Right ventricle myocardium inferior (tissue), 1 donor: ENCODE measurements around the gene WDR43. TPM values are rescaled to one million over a fixed set of nuclear protein-coding genes. Genes with fewer than 3 reads are reported as not detected.
"Not testable (repeated sequence)": the region's sequence is repeated elsewhere in the genome, so short reads cannot be mapped to it uniquely, and the experiment has no call there.

ENCODE experiments used
- ATAC-seq: fragments of 200-7000 bp; cut with Tn5 transposase; one replicate; pipeline ENCODE4 v1.9.1; 2020; ENCODE audit warnings: mild to moderate bottlenecking, moderate library complexity
- DNase-seq: peaks from one replicate; pipeline ENCODE4 v3.0.0; 2021; ENCODE audit errors: missing footprints
- intact Hi-C: fragments of 100-400 bp; cut with DNase I; formaldehyde crosslinking; loops from one replicate; pipeline ENCODE4 v1.11.0; 2022
- total RNA-seq: library from RNA; stranded (reverse); fragmentation: NEBNext Ultra II Directional; extraction: Animal tissue kit (Norgen Biotek cat#: 25700); gene quantifications from one replicate; pipeline ENCODE4 v1.2.1, GENCODE V29; 2021
- donor health status: DM: no; HTN: yes; CAD: no; lungs with severe emphysema.

Gene WDR43
- total RNA-seq, 1 donor from 2014 or later = 16.8 TPM

GRCh38 chr2:28952836-28953211 lies 58.4 kb downstream of the WDR43 start:
- ATAC-seq = no peak
- intact Hi-C loops = no loop called here
- no peak for DNase-seq

GRCh38 chr2:28955467-28955866 lies 61.0 kb downstream of the WDR43 start:
- intact Hi-C loops = loop anchor here (5.0 kb wide), 1 partner anchor 887 kb away; no protein-coding TSS in a partner anchor
- no peak for DNase-seq
- ATAC-seq = no peak

- intact Hi-C loops = loop anchor here (5.0 kb wide), 1 partner anchor 886 kb away; no protein-coding TSS in a partner anchor
- no peak for ATAC-seq
- DNase-seq = no peak
These were observed 62.0 kb downstream of the WDR43 start for GRCh38 chr2:28956415-28956826.

- no peak for DNase-seq
These were observed 62.4 kb downstream of the WDR43 start for GRCh38 chr2:28956890-28957289.

GRCh38 chr2:28958689-28959088 lies 64.2 kb downstream of the WDR43 start:
- intact Hi-C loops = loop anchor here (1.0 to 5.0 kb wide), 3 partner anchors 53 to 884 kb away; no protein-coding TSS in a partner anchor
- DNase-seq = no peak
- peak; percentile 93 for ATAC-seq

More at GRCh38 chr2:28956890-28957289, 62.4 kb downstream of the WDR43 start:
- intact Hi-C loops = loop anchor here (5.0 kb wide), 1 partner anchor 885 kb away; no protein-coding TSS in a partner anchor
- ATAC-seq = no peak

- DNase-seq = no peak
- intact Hi-C loops = no loop called here
- ATAC-seq = no peak
These were observed 65.9 kb downstream of the WDR43 start for GRCh38 chr2:28960401-28960800.

GRCh38 chr2:28962505-28962904 lies 68.0 kb downstream of the WDR43 start:
- intact Hi-C loops = no loop called here
- ATAC-seq (no peak), DNase-seq (no peak)

GRCh38 chr2:28970464-28971160 lies 76.1 kb downstream of the WDR43 start:
- intact Hi-C loops = no loop called here
- no peak for ATAC-seq

GRCh38 chr2:28972778-28973335 lies 78.4 kb downstream of the WDR43 start:
- intact Hi-C loops = no loop called here
- DNase-seq = no peak
- no peak for ATAC-seq

More at GRCh38 chr2:28970464-28971160, 76.1 kb downstream of the WDR43 start:
- no peak for DNase-seq

- ATAC-seq = no peak
- no peak for DNase-seq
- intact Hi-C loops = no loop called here
These were observed 79.8 kb downstream of the WDR43 start for GRCh38 chr2:28974252-28974651.

GRCh38 chr2:28975671-28976070 lies 81.2 kb downstream of the WDR43 start:
- DNase-seq = no peak
- no peak for ATAC-seq
- intact Hi-C loops = no loop called here

- intact Hi-C loops = no loop called here
- ATAC-seq (peak; percentile 38), DNase-seq (no peak)
These were observed 82.1 kb downstream of the WDR43 start for GRCh38 chr2:28976584-28976983.

GRCh38 chr2:28977176-28977875 lies 82.9 kb downstream of the WDR43 start:
- DNase-seq (no peak), ATAC-seq (no peak)
- intact Hi-C loops = no loop called here

GRCh38 chr2:28978001-28978400 lies 83.5 kb downstream of the WDR43 start:
- ATAC-seq, intact Hi-C loops, DNase-seq: not testable (repeated sequence)

- ATAC-seq (no peak), DNase-seq (no peak)
- intact Hi-C loops = no loop called here
These were observed 84.1 kb downstream of the WDR43 start for GRCh38 chr2:28978606-28979005.

- intact Hi-C loops = no loop called here
These were observed 84.6 kb downstream of the WDR43 start for GRCh38 chr2:28979041-28979440.

GRCh38 chr2:28979576-28980366 lies 85.3 kb downstream of the WDR43 start:
- ATAC-seq (no peak), DNase-seq (no peak)
- intact Hi-C loops = no loop called here

More at GRCh38 chr2:28979041-28979440, 84.6 kb downstream of the WDR43 start:
- ATAC-seq (no peak), DNase-seq (no peak)

GRCh38 chr2:28980368-28981015 lies 86.0 kb downstream of the WDR43 start:
- no peak for DNase-seq
- intact Hi-C loops = loop anchor here (1.0 kb wide), 1 partner anchor 31 kb away; no protein-coding TSS in a partner anchor
- no peak for ATAC-seq
